ENCODE measurements around the gene DSCAM. TPM values are rescaled to one million over a fixed set of nuclear protein-coding genes. Genes with fewer than 3 reads are reported as not detected.

The DSCAM gene
- total RNA-seq, 2 donors from 2014 or later, result 0.05 TPM; not detected in 1

DNA sequence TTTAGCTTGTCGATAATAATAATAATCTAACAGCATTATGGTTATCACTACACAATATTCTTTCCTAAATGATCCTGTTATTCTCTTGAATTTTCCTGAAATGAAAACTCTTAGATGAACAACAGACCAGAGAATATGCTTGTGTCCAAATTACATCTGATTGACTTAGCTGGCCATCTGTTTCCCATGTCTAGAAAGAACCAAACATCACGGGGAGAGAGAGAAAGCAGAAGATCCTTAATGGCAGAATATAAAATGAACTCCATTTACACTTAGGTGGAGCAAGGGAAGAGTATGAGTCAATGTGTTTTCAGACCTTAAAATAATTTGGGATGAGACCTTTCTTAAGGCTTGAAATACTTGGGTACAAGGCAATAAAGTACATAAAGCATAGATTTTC is 162.2 kb downstream of the DSCAM start:
- H3K36me3 ChIP-seq, result no peaks in the 10 kb centered on the region
- no peaks in the 10 kb centered on the region for H3K4me1 ChIP-seq
- H3K4me3 ChIP-seq, result no peak overlapping the region
- no peak overlapping the region for H3K27ac ChIP-seq
- no peak for DNase-seq
- TF ChIP-seq, protein P1, sequence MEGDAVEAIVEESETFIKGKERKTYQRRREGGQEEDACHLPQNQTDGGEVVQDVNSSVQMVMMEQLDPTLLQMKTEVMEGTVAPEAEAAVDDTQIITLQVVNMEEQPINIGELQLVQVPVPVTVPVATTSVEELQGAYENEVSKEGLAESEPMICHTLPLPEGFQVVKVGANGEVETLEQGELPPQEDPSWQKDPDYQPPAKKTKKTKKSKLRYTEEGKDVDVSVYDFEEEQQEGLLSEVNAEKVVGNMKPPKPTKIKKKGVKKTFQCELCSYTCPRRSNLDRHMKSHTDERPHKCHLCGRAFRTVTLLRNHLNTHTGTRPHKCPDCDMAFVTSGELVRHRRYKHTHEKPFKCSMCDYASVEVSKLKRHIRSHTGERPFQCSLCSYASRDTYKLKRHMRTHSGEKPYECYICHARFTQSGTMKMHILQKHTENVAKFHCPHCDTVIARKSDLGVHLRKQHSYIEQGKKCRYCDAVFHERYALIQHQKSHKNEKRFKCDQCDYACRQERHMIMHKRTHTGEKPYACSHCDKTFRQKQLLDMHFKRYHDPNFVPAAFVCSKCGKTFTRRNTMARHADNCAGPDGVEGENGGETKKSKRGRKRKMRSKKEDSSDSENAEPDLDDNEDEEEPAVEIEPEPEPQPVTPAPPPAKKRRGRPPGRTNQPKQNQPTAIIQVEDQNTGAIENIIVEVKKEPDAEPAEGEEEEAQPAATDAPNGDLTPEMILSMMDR (IDR thresholded peaks at IDR 0.05), result no peak
- intact Hi-C loops (cut with DNase I), result no loop called here
- H3K9me3 ChIP-seq, result no peaks in the 10 kb centered on the region
- no peaks in the 10 kb centered on the region for H3K27me3 ChIP-seq
- H3K9ac ChIP-seq (ENCODE audit: low read depth in 2 of 2, low read length in 2 of 2), result no peak overlapping the region

DNA sequence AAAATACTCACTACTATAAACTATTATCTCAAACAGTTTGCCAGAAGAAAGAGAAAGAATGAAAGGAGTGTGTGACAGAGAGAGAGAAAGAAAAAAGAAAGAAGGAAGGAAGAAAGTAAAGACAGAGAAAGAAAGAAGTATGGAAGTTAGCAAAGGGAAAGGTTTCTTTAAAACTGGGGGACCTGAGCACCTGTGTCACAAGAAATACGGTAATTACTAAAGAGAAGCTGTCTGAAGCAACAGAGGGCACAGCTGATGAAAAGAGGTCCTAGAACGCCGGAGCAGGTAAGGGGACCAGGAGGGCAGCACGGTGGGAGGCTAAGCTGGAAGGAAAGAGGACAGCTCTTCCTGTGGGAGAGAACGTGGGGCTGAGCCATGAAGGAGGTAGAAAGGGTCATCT is 163.6 kb downstream of the DSCAM start:
- no peak for DNase-seq
- no peaks in the 10 kb centered on the region for H3K36me3 ChIP-seq

DNA sequence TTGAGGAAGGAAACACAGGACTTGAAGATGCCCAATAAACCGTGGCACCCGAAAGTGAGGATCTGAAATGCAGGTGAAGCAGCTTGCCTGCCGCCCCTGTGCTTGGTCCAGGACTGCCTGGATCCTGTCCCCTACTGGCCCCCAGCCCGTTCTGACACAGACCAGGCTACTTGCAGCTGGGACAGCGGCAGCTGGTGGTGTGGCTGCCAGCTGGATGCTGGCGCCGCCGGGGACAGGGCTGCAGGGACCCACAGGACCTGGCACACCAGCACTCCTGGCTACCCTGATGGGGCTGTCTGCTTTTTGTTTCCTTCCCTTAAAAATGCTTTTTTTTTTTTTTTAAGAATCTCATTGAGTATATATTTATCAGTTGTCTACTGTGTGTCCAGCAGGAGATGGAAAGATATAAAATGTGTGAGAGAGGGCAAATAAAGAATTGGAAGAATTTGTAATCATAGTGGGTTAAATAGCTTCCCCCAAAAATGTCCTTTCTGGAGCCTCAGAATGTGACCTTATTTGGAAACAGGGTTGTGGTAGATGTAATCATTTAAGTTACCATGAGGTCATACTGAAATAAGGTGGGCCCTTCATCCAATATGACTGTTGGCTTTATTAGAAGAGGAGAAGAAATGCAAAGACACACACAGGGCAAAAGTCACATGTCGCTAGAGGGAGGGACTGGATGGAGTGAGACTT is 165.6 kb downstream of the DSCAM start:
- TF ChIP-seq, protein P1 (IDR thresholded peaks at IDR 0.05), result no peak
- Histone ChIP-seq H3K27ac (no peak overlapping the region), H3K36me3 (no peaks in the 10 kb centered on the region), H3K9me3 (no peaks in the 10 kb centered on the region), H3K27me3 (no peaks in the 10 kb centered on the region), H3K9ac (ENCODE audit: low read depth in 2 of 2, low read length in 2 of 2) (no peak overlapping the region), H3K4me1 (no peaks in the 10 kb centered on the region), H3K4me3 (no peak overlapping the region)
- intact Hi-C loops (cut with DNase I), result no loop called here
- DNase-seq, result no peak

More for the DNA sequence above, 163.6 kb downstream of the DSCAM start:
- H3K27me3 ChIP-seq, result no peaks in the 10 kb centered on the region
- TF ChIP-seq, protein P1 (IDR thresholded peaks at IDR 0.05), result no peak
- no peak overlapping the region for H3K9ac ChIP-seq (ENCODE audit: low read depth in 2 of 2, low read length in 2 of 2)
- intact Hi-C loops (cut with DNase I), result no loop called here
- no peak overlapping the region for H3K27ac ChIP-seq
- no peaks in the 10 kb centered on the region for H3K4me1 ChIP-seq
- H3K9me3 ChIP-seq, result no peaks in the 10 kb centered on the region
- H3K4me3 ChIP-seq, result no peak overlapping the region

DNA sequence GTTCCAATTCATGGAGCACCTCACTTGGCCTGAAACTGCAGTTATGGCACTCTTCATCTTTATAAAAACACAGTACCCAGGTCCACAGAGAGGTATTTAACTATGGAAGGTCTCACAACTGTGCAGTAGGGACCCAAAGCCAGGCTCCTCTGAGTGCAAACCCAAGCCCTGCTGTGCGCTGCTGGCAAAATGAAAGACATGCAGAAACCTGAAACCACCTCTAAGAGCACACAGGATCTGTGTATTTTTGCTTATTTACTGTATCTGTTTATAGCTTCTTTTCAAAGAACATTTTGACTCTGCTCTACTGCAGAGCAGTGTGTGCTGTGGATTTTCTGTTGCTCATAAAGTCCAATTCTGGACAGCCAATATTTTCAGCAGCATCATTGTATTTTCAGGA is 166.6 kb downstream of the DSCAM start:
- intact Hi-C loops (cut with DNase I), result no loop called here

DNA sequence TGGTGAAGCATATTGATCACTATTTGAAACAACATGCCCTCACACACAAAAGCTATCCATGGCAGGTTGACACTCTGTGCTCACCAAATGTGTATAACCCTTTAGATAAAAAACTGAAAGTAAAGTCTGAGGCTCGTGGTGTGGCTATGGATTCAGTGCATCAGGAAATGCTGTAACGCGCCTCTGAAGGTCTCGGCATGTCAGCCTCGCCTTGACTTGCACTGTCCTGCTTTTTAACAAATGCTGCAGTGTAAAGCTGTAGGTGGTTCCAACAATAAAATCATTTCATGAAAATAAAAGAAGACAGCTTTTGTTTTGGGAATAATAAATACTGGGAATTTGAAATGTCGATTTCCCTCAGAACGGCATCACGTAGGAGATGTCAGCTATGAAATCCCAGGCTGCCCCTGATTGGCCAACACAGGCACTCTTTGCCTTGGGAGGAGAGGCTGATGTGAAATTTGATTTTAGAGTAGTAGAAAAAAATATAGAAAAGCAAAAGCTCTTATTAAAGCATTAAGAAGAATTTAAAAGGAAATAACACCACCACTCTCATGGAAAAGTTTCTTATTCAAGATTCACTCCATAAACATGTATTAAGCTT is 168.2 kb downstream of the DSCAM start:
- DNase-seq, result no peak
- Histone ChIP-seq H3K4me3 (no peak overlapping the region), H3K9ac (ENCODE audit: low read depth in 2 of 2, low read length in 2 of 2) (no peak overlapping the region), H3K36me3 (no peaks in the 10 kb centered on the region), H3K9me3 (no peaks in the 10 kb centered on the region), H3K27me3 (no peaks in the 10 kb centered on the region), H3K4me1 (no peaks in the 10 kb centered on the region), H3K27ac (no peak overlapping the region)
- intact Hi-C loops (cut with DNase I), result no loop called here
- TF ChIP-seq, protein P1 (IDR thresholded peaks at IDR 0.05), result no peak

More for the DNA sequence above, 166.6 kb downstream of the DSCAM start:
- Histone ChIP-seq H3K27me3 (no peaks in the 10 kb centered on the region), H3K4me1 (no peaks in the 10 kb centered on the region), H3K27ac (no peak overlapping the region), H3K9ac (ENCODE audit: low read depth in 2 of 2, low read length in 2 of 2) (no peak overlapping the region), H3K9me3 (no peaks in the 10 kb centered on the region), H3K36me3 (no peaks in the 10 kb centered on the region), H3K4me3 (no peak overlapping the region)
- TF ChIP-seq, protein P1 (IDR thresholded peaks at IDR 0.05), result no peak
- no peak for DNase-seq

Data from colonic mucosa (tissue), 4 donors.